Neuronal stem cell (in vitro differentiated cells): ENCODE measurements around the gene SLC25A39.

Experiments used
- DNase-seq: peaks from one replicate; pipeline ENCODE4 v3.0.0-alpha.2; 2013; ENCODE audit warnings: low spot score
- H2AFZ ChIP-seq: one replicate; pipeline ENCODE4 v1.6.1; 2013; ENCODE audit warnings: mild to moderate bottlenecking, low read length, inconsistent platforms
- H2AK5ac ChIP-seq: 2 replicates; pipeline ENCODE4 v1.6.1; 2013; ENCODE audit warnings: low read depth, mild to moderate bottlenecking, inconsistent platforms, low read length, moderate library complexity, mixed read lengths
- H2BK120ac ChIP-seq: 2 replicates; pipeline ENCODE4 v1.6.1; 2013; ENCODE audit warnings: low read depth, mild to moderate bottlenecking, inconsistent platforms, low read length, moderate library complexity, mixed read lengths
- H2BK12ac ChIP-seq: one replicate; pipeline ENCODE4 v1.6.1; 2013; ENCODE audit warnings: low read length, inconsistent platforms
- H2BK15ac ChIP-seq: 2 replicates; pipeline ENCODE4 v1.6.1; 2013; ENCODE audit warnings: mild to moderate bottlenecking, low read length, inconsistent platforms, mixed read lengths
- H2BK5ac ChIP-seq: one replicate; pipeline ENCODE4 v1.6.1; 2013; ENCODE audit warnings: inconsistent platforms, mild to moderate bottlenecking, low read length, moderate library complexity
- H3K14ac ChIP-seq: one replicate; pipeline ENCODE4 v1.6.1; 2013; ENCODE audit warnings: low read length, inconsistent platforms
- H3K18ac ChIP-seq: 2 replicates; pipeline ENCODE4 v1.6.1; 2013; ENCODE audit warnings: low read length, inconsistent platforms
- H3K23ac ChIP-seq: 2 replicates; pipeline ENCODE4 v1.6.1; 2013; ENCODE audit warnings: low read depth, mild to moderate bottlenecking, mixed read lengths, low read length, inconsistent platforms; ENCODE audit not compliant: poor library complexity
- H3K27ac ChIP-seq: replicated peaks from 3 replicates; pipeline ENCODE4 v1.5.1; 2013; ENCODE audit warnings: low read length, inconsistent platforms
- H3K27me3 ChIP-seq, 3 experiments: 2 replicates each; pipeline ENCODE4 v1.6.1; 2013; ENCODE audit warnings: low read length in 3 of 3, mild to moderate bottlenecking in 2 of 3, inconsistent platforms in 1 of 3, low read depth in 1 of 3, mixed read lengths in 1 of 3, moderate library complexity in 1 of 3; ENCODE audit not compliant: control insufficient read depth in 3 of 3, insufficient read depth in 3 of 3
- H3K36me3 ChIP-seq, 2 donors: replicated peaks in 1 of 2; 2 replicates each; pipeline ENCODE4 v1.6.1; 2013; ENCODE audit warnings: low read length in 2 of 2; ENCODE audit not compliant: control insufficient read depth in 2 of 2, insufficient read depth in 2 of 2
- H3K4ac ChIP-seq: 2 replicates; pipeline ENCODE4 v1.6.1; 2013; ENCODE audit warnings: inconsistent platforms, mild to moderate bottlenecking, low read length, moderate library complexity
- H3K4me1 ChIP-seq, 2 donors: 1 replicate in 1 of 2; 2 replicates in 1 of 2; pipeline ENCODE4 v1.6.1; 2013; ENCODE audit warnings: low read length in 2 of 2, low read depth in 1 of 2; ENCODE audit not compliant: control insufficient read depth in 2 of 2, insufficient read depth in 1 of 2
- H3K4me2 ChIP-seq: one replicate; pipeline ENCODE4 v1.6.1; 2013; ENCODE audit warnings: mild to moderate bottlenecking, low read length, inconsistent platforms; ENCODE audit not compliant: insufficient read depth, poor library complexity, severe bottlenecking
- H3K4me3 ChIP-seq, 2 donors: 2 replicates each; pipeline ENCODE4 v1.5.1; 2013; ENCODE audit warnings: low read length in 2 of 2, mild to moderate bottlenecking in 2 of 2, inconsistent platforms in 1 of 2, moderate library complexity in 1 of 2
- H3K79me1 ChIP-seq: one replicate; pipeline ENCODE4 v1.6.1; 2013; ENCODE audit warnings: low read depth, mild to moderate bottlenecking, inconsistent platforms, low read length, moderate library complexity
- H3K9ac ChIP-seq: one replicate; pipeline ENCODE4 v1.6.1; 2013; ENCODE audit warnings: mild to moderate bottlenecking, low read depth, low read length, inconsistent platforms; ENCODE audit not compliant: poor library complexity
- H3K9me3 ChIP-seq, 2 donors: replicated peaks in 1 of 2; 2 replicates each; pipeline versions ENCODE3 to v1.6.1; 2013; ENCODE audit warnings: low read length in 2 of 2, mild to moderate bottlenecking in 2 of 2, inconsistent platforms in 1 of 2, low read depth in 1 of 2, mixed read lengths in 1 of 2, moderate library complexity in 1 of 2; ENCODE audit not compliant: control insufficient read depth in 2 of 2, insufficient read depth in 1 of 2
- H4K8ac ChIP-seq: one replicate; pipeline ENCODE4 v1.6.1; 2013; ENCODE audit warnings: low read depth, mild to moderate bottlenecking, inconsistent platforms, low read length, moderate library complexity
- H4K91ac ChIP-seq: one replicate; pipeline ENCODE4 v1.6.1; 2013; ENCODE audit warnings: low read length, low read depth, mild to moderate bottlenecking, inconsistent platforms; ENCODE audit not compliant: poor library complexity
- WGBS, 2 donors: extraction: QIAGEN DNeasy Blood & Tissue Kit; methylation state at CpG; one replicate each; pipeline ENCODE4 v1.1.7; 2013; ENCODE audit warnings: missing lambda C conversion rate in 2 of 2, mixed read lengths in 1 of 2; ENCODE audit not compliant: insufficient read length in 2 of 2, insufficient replicate concordance in 1 of 2; ENCODE audit errors: extremely low coverage in 2 of 2; 5-methylcytosine and 5-hydroxymethylcytosine counted together

The SLC25A39 gene

DNA sequence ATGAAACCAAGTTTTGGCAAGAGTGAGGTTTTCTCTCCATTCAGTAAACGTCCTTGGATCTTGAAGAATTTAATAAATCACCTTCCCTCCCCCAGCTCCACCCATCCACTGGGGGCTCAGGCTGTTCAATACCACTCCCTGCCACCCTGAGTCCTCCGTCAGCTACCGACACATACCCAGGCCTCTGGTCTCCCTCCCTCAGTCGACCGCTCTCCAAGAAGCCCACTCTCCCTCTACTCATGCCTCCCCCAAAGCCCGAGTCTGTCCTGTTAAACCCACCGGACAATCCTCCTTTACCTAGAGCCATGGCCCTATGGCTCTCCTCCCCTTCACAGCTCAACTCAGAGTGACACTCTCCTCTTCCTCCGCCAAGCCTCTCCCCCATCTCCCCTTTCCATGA lies 37.0 kb downstream of the SLC25A39 start:
- Histone ChIP-seq H3K9ac (no peak overlapping the region), H3K14ac (no peak overlapping the region), H2AK5ac (no peak overlapping the region), H3K18ac (peak overlapping the region; percentile 66), H4K91ac (no peak overlapping the region), H4K8ac (no peak overlapping the region), H3K9me3 (no peaks in the 10 kb centered on the region), H2BK5ac (no peak overlapping the region), H3K36me3 (no peaks in the 10 kb centered on the region), H3K27me3 (no peaks in the 10 kb centered on the region), H3K79me1 (no peaks in the 10 kb centered on the region), H3K4me3 (no peak overlapping the region), H3K4me1 (no peaks in the 10 kb centered on the region), H3K4me2 (no peak overlapping the region), H3K4ac (no peak overlapping the region), H2BK15ac (no peak overlapping the region), H3K23ac (no peak overlapping the region), H2AFZ (no peak overlapping the region), H2BK120ac (no peak overlapping the region), H3K27ac (no peak overlapping the region), H2BK12ac (no peak overlapping the region)
- no peak for DNase-seq
- no CpG with 5 or more reads among the region's 8 CpGs for WGBS, 2 donors

- no CpG with 5 or more reads among the region's 4 CpGs for WGBS, 2 donors
Measured at GRCh38 chr17:44284024-44284400, 40.6 kb downstream of the SLC25A39 start.

GRCh38 chr17:44283344-44284023 lies 41.1 kb downstream of the SLC25A39 start:
- Histone ChIP-seq H4K8ac (no peak overlapping the region), H2AK5ac (no peak overlapping the region), H3K18ac (no peak overlapping the region), H2BK15ac (no peak overlapping the region), H3K23ac (no peak overlapping the region), H3K79me1 (no peaks in the 10 kb centered on the region), H2BK5ac (no peak overlapping the region), H2BK120ac (no peak overlapping the region), H3K14ac (no peak overlapping the region), H3K9ac (no peak overlapping the region), H4K91ac (no peak overlapping the region), H3K36me3 (no peaks in the 10 kb centered on the region), H3K27ac (no peak overlapping the region), H3K4me1 (peaks cover 0 to 7% of the 10 kb centered on the region in 2 donors), H3K4me2 (no peak overlapping the region), H2AFZ (no peak overlapping the region), H2BK12ac (no peak overlapping the region), H3K4me3 (no peak overlapping the region), H3K27me3 (peaks cover 0 to 24% (median 0%) of the 10 kb centered on the region in 3 experiments), H3K9me3 (no peaks in the 10 kb centered on the region), H3K4ac (no peak overlapping the region)
- no peak for DNase-seq
- no CpG with 5 or more reads among the region's 8 CpGs for WGBS, 2 donors

More at GRCh38 chr17:44284024-44284400, 40.6 kb downstream of the SLC25A39 start:
- H3K4me3 ChIP-seq, result no peak overlapping the region
- H3K9ac ChIP-seq, result no peak overlapping the region
- H3K18ac ChIP-seq, result no peak overlapping the region
- H3K4me2 ChIP-seq, result no peak overlapping the region
- H3K4me1 ChIP-seq, result peaks cover 0 to 7% of the 10 kb centered on the region in 2 donors
- no peak overlapping the region for H2AK5ac ChIP-seq
- H3K27me3 ChIP-seq, result peaks cover 0 to 18% (median 0%) of the 10 kb centered on the region in 3 experiments
- no peak overlapping the region for H3K4ac ChIP-seq
- H2BK15ac ChIP-seq, result no peak overlapping the region
- no peak overlapping the region for H4K8ac ChIP-seq
- H3K27ac ChIP-seq, result no peak overlapping the region
- H3K14ac ChIP-seq, result no peak overlapping the region
- no peak overlapping the region for H4K91ac ChIP-seq
- no peak overlapping the region for H2AFZ ChIP-seq
- H3K9me3 ChIP-seq, result no peaks in the 10 kb centered on the region
- no peak overlapping the region for H2BK5ac ChIP-seq
- no peak overlapping the region for H3K23ac ChIP-seq
- H3K36me3 ChIP-seq, result no peaks in the 10 kb centered on the region
- H2BK120ac ChIP-seq, result no peak overlapping the region
- no peaks in the 10 kb centered on the region for H3K79me1 ChIP-seq
- DNase-seq, result no peak
- H2BK12ac ChIP-seq, result no peak overlapping the region

DNA sequence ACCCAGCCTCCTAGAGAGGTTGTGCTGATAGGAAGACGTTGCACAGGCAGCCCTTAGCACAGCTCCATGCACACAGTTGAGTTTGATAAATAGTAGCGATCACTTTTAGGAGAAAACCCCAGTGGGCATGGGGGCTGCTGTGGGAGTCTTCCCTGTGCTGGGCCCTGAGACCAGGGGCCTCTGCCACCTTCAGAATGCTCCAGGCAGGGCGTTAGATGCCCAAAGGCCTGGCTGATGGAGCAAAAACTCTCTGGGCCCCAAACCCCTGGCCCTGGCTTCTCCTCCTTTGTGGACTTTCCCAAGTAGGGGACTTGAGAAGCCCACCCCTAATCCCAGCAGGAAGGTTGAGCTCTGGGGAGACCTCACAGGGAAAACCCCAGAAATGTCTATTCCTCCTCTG lies 42.4 kb downstream of the SLC25A39 start:
- Histone ChIP-seq H2BK120ac (no peak overlapping the region), H4K8ac (no peak overlapping the region), H3K18ac (no peak overlapping the region), H3K9ac (no peak overlapping the region), H3K9me3 (no peaks in the 10 kb centered on the region), H2AFZ (no peak overlapping the region), H3K79me1 (no peaks in the 10 kb centered on the region), H2AK5ac (no peak overlapping the region), H2BK5ac (no peak overlapping the region), H2BK12ac (no peak overlapping the region), H3K4ac (no peak overlapping the region), H4K91ac (no peak overlapping the region), H2BK15ac (no peak overlapping the region), H3K4me2 (no peak overlapping the region), H3K27me3 (peaks cover 0 to 32% (median 0%) of the 10 kb centered on the region in 3 experiments), H3K23ac (no peak overlapping the region), H3K4me1 (peaks cover 0 to 7% of the 10 kb centered on the region in 2 donors), H3K27ac (no peak overlapping the region), H3K14ac (no peak overlapping the region), H3K4me3 (no peak overlapping the region), H3K36me3 (no peaks in the 10 kb centered on the region)
- WGBS, 2 donors, result no CpG with 5 or more reads among the region's 3 CpGs
- no peak for DNase-seq
